ENCODE measurements around the gene TAF3. TPM values are rescaled to one million over a fixed set of nuclear protein-coding genes. Genes with fewer than 3 reads are reported as not detected.

Gene TAF3
- total and polyA plus RNA-seq, 2 donors (not counting 1 experiment from before 2014, with no cell fraction given): 7.0 to 20.1 TPM

- ATAC-seq (ENCODE audit: low read depth): peak; percentile 21
Observed at GRCh38 chr10:7956508-7956907, 138.2 kb downstream of the TAF3 start.

DNA sequence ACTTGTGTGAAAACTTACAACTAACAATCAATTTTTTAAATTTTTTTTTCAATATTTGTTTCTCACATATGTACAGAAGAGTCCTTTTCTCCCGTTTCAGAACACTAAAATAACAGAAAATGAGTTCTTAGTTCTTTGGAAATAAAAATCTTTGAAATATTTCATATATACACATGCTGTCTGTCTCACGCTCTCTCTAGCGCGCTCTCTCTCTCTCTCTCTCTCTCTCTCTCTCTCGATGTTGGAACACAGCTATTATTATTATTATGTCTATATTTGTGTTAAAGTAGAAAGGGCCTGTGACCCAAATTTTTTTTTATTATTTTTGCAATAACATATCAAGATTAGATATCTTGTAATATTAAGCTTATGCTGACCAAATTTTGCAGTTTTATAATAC lies 139.3 kb downstream of the TAF3 start:
- H3K9me3 Mint-ChIP-seq (ENCODE audit: insufficient read depth): no peaks in the 10 kb centered on the region
- no peak overlapping the region for H3K4me2 ChIP-seq (replicated peaks; ENCODE audit: low read depth, low read length, poor library complexity, severe bottlenecking)
- H3K27ac ChIP-seq (ENCODE audit: low read length in 2 of 2): no peak overlapping the region
- no peak overlapping the region for H3K27ac Mint-ChIP-seq
- H3K79me2 ChIP-seq (ENCODE audit: control insufficient read depth, insufficient read depth, low read length): peaks cover 9% of the 10 kb centered on the region
- H2AFZ ChIP-seq (ENCODE audit: insufficient read depth, low read depth, low read length, poor library complexity, severe bottlenecking): no peak overlapping the region
- H3K4me3 ChIP-seq (ENCODE audit: control extremely low read depth in 1 of 5, extremely low read depth in 1 of 5, insufficient read depth in 1 of 5, low read depth in 2 of 5, low read length in 4 of 5): no peak overlapping the region
- DNase-seq: no peak
- no peak for ATAC-seq (ENCODE audit: low read depth)
- H3K9ac ChIP-seq (ENCODE audit: low read length): no peak overlapping the region
- no peaks in the 10 kb centered on the region for H3K36me3 ChIP-seq (replicated peaks in 1 of 2; ENCODE audit: control extremely low read depth in 1 of 2, control insufficient read depth in 1 of 2, extremely low read depth in 1 of 2, insufficient read depth in 2 of 2, low read length in 1 of 2)
- H3K4me3 Mint-ChIP-seq: no peak overlapping the region
- H3K4me1 Mint-ChIP-seq: peaks cover 14% of the 10 kb centered on the region
- H3K27me3 Mint-ChIP-seq: no peaks in the 10 kb centered on the region
- ChIA-PET POLR2A (no interaction called here), CTCF (no interaction called here)
- no CpG with 5 or more reads among the region's 5 CpGs for WGBS (ENCODE audit: insufficient coverage)
- no peaks in the 10 kb centered on the region for H3K9me3 ChIP-seq (ENCODE audit: control extremely low read depth in 1 of 3, control insufficient read depth in 2 of 3, insufficient read depth in 1 of 3, low read length in 2 of 3)
- no peaks in the 10 kb centered on the region for H3K27me3 ChIP-seq (replicated peaks in 1 of 4; ENCODE audit: control extremely low read depth in 1 of 4, control insufficient read depth in 3 of 4, insufficient read depth in 4 of 4, low read length in 3 of 4)
- TF ChIP-seq EZH2 (IDR thresholded peaks at IDR 0.05; ENCODE audit: borderline replicate concordance, insufficient read depth, low read depth, low read length, poor library complexity, severe bottlenecking): no peak
- TF ChIP-seq, protein P1, sequence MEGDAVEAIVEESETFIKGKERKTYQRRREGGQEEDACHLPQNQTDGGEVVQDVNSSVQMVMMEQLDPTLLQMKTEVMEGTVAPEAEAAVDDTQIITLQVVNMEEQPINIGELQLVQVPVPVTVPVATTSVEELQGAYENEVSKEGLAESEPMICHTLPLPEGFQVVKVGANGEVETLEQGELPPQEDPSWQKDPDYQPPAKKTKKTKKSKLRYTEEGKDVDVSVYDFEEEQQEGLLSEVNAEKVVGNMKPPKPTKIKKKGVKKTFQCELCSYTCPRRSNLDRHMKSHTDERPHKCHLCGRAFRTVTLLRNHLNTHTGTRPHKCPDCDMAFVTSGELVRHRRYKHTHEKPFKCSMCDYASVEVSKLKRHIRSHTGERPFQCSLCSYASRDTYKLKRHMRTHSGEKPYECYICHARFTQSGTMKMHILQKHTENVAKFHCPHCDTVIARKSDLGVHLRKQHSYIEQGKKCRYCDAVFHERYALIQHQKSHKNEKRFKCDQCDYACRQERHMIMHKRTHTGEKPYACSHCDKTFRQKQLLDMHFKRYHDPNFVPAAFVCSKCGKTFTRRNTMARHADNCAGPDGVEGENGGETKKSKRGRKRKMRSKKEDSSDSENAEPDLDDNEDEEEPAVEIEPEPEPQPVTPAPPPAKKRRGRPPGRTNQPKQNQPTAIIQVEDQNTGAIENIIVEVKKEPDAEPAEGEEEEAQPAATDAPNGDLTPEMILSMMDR (IDR thresholded peaks at IDR 0.05): no peak
- intact Hi-C loops (cut with micrococcal nuclease): no loop called here
- peaks cover 0 to 3% of the 10 kb centered on the region in 2 donors for H3K4me1 ChIP-seq (ENCODE audit: control insufficient read depth in 2 of 2, insufficient read depth in 2 of 2, low read length in 2 of 2)
- H4K20me1 ChIP-seq (ENCODE audit: control insufficient read depth, insufficient read depth, low read length, poor library complexity, severe bottlenecking): peaks cover 16% of the 10 kb centered on the region

More at GRCh38 chr10:7956508-7956907, 138.2 kb downstream of the TAF3 start:
- H2AFZ ChIP-seq (ENCODE audit: insufficient read depth, low read depth, low read length, poor library complexity, severe bottlenecking): no peak overlapping the region
- ChIA-PET CTCF (no interaction called here), POLR2A (no interaction called here)
- H3K27ac Mint-ChIP-seq: no peak overlapping the region
- H3K79me2 ChIP-seq (ENCODE audit: control insufficient read depth, insufficient read depth, low read length): peaks cover 5% of the 10 kb centered on the region
- no peak overlapping the region for H3K9ac ChIP-seq (ENCODE audit: low read length)
- no peak overlapping the region for H3K27ac ChIP-seq (ENCODE audit: low read length in 2 of 2)
- TF ChIP-seq, protein P1 (IDR thresholded peaks at IDR 0.05): no peak
- TF ChIP-seq EZH2 (IDR thresholded peaks at IDR 0.05; ENCODE audit: borderline replicate concordance, insufficient read depth, low read depth, low read length, poor library complexity, severe bottlenecking): no peak
- no peak for DNase-seq
- no peak overlapping the region for H3K4me3 Mint-ChIP-seq
- no peak overlapping the region for H3K4me3 ChIP-seq (ENCODE audit: control extremely low read depth in 1 of 5, extremely low read depth in 1 of 5, insufficient read depth in 1 of 5, low read depth in 2 of 5, low read length in 4 of 5)
- H3K9me3 Mint-ChIP-seq (ENCODE audit: insufficient read depth): no peaks in the 10 kb centered on the region
- H3K4me1 Mint-ChIP-seq: peaks cover 18% of the 10 kb centered on the region
- no peaks in the 10 kb centered on the region for H3K27me3 ChIP-seq (replicated peaks in 1 of 4; ENCODE audit: control extremely low read depth in 1 of 4, control insufficient read depth in 3 of 4, insufficient read depth in 4 of 4, low read length in 3 of 4)
- H3K4me1 ChIP-seq (ENCODE audit: control insufficient read depth in 2 of 2, insufficient read depth in 2 of 2, low read length in 2 of 2): peaks cover 0 to 3% of the 10 kb centered on the region in 2 donors
- peaks cover 17% of the 10 kb centered on the region for H4K20me1 ChIP-seq (ENCODE audit: control insufficient read depth, insufficient read depth, low read length, poor library complexity, severe bottlenecking)
- H3K9me3 ChIP-seq (ENCODE audit: control extremely low read depth in 1 of 3, control insufficient read depth in 2 of 3, insufficient read depth in 1 of 3, low read length in 2 of 3): no peaks in the 10 kb centered on the region
- no peaks in the 10 kb centered on the region for H3K36me3 ChIP-seq (replicated peaks in 1 of 2; ENCODE audit: control extremely low read depth in 1 of 2, control insufficient read depth in 1 of 2, extremely low read depth in 1 of 2, insufficient read depth in 2 of 2, low read length in 1 of 2)
- no peaks in the 10 kb centered on the region for H3K27me3 Mint-ChIP-seq
- intact Hi-C loops (cut with micrococcal nuclease): no loop called here
- no peak overlapping the region for H3K4me2 ChIP-seq (replicated peaks; ENCODE audit: low read depth, low read length, poor library complexity, severe bottlenecking)
